Stomach (tissue), 4 donors: ENCODE data around the gene TENM3.

Experiments
- EP300 ChIP-seq: sonication (generic); formaldehyde crosslinking; IDR thresholded peaks from one replicate; pipeline ENCODE4 v1.6.1; 2017; ENCODE audit warnings: antibody characterized with exemption
- POLR2A ChIP-seq, 4 donors: fragments of 450-650 bp; IDR thresholded peaks; one replicate each; pipeline ENCODE4 v1.6.1; 2016; ENCODE audit warnings: antibody characterized with exemption in 4 of 4, control low read depth in 2 of 4, mild to moderate bottlenecking in 1 of 4, moderate library complexity in 1 of 4
- POLR2AphosphoS5 ChIP-seq, 3 donors: sonication (generic); formaldehyde crosslinking; IDR thresholded peaks; one replicate each; pipeline ENCODE4 v1.6.1; 2016; ENCODE audit warnings: antibody characterized with exemption in 3 of 3
- TF ChIP-seq, protein P1 (sequence below), 7 experiments: fragments of 450-650 bp in 4 of 7; fragments of 200-600 bp in 3 of 7; sonication (generic) in 3 of 7; IDR thresholded peaks; one replicate each; pipeline ENCODE4 v1.5.1; 2016 to 2019; ENCODE audit warnings: antibody characterized with exemption in 7 of 7, control low read depth in 2 of 7, mild to moderate bottlenecking in 1 of 7

DNA sequence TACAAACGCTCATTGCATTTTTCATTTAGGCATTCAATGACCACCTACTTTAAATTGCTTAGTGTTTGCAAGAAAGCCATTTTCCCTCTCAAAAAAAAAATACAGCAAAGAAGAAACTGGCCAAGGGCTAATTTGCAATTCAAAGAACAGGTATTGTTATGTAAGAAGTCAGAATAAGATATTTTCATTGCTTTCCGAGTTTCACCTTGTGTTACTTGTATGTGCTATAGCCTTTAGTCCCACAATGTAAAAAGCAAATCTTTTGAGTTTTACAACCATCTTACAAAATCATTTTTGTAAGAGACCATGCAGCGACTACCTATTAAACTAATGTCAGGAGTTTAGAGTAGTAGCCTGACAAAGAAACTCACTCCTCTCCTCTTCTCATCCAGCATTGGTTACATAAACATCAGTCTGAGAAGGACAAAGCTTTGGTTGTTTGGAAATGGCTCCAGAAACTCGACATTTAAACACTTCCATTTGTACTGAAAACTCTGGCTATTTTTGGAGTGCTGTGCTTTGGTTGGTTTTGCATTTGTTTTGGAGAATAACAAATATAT is 15.3 kb downstream of the TENM3 start:
- TF ChIP-seq, protein P1, sequence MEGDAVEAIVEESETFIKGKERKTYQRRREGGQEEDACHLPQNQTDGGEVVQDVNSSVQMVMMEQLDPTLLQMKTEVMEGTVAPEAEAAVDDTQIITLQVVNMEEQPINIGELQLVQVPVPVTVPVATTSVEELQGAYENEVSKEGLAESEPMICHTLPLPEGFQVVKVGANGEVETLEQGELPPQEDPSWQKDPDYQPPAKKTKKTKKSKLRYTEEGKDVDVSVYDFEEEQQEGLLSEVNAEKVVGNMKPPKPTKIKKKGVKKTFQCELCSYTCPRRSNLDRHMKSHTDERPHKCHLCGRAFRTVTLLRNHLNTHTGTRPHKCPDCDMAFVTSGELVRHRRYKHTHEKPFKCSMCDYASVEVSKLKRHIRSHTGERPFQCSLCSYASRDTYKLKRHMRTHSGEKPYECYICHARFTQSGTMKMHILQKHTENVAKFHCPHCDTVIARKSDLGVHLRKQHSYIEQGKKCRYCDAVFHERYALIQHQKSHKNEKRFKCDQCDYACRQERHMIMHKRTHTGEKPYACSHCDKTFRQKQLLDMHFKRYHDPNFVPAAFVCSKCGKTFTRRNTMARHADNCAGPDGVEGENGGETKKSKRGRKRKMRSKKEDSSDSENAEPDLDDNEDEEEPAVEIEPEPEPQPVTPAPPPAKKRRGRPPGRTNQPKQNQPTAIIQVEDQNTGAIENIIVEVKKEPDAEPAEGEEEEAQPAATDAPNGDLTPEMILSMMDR (IDR thresholded peaks at IDR 0.05): no peak
- no peak for TF ChIP-seq POLR2A (IDR thresholded peaks at IDR 0.05)
- TF ChIP-seq EP300: no peak
- TF ChIP-seq POLR2AphosphoS5 (IDR thresholded peaks at IDR 0.05): no peak
